GM23248 (cell line): ENCODE data around the gene NFATC2.

Source experiments
- EZH2 ChIP-seq: fragments of 200-600 bp; sonication (generic); IDR thresholded peaks from 2 replicates; pipeline ENCODE4 v1.6.1; 2018; ENCODE audit warnings: antibody characterized with exemption, mild to moderate bottlenecking; ENCODE audit not compliant: insufficient read depth, poor library complexity, severe bottlenecking
- EZH2phosphoT487 ChIP-seq: fragments of 200-600 bp; sonication (generic); IDR thresholded peaks from 2 replicates; pipeline ENCODE4 v1.6.1; 2018; ENCODE audit warnings: antibody characterized with exemption, moderate library complexity, mild to moderate bottlenecking, low read depth; ENCODE audit not compliant: insufficient read depth

DNA sequence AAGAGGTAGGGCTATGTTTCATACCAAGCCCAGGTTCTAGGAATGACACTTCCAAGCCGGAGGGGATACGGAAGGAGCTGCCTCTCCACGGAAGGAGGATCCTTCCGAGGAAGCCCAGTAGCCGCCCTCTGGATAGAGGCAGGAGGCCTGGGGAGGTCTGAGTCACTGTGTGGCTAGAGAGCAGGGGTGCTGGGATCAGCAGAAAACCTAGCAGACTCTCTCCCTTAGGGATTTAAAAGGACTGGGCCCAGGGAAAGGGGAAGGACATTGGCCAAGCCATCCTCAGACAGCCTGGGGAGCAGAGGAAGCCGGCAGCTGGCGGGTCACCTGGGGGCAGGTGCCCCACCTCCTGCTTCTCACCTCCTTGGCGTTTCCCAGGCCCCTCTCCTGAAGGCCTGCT, 36.6 kb upstream of the NFATC2 start:
- TF ChIP-seq EZH2 (no peak), EZH2phosphoT487 (no peak)
